SJCRH30 (cell line): Measurements from ENCODE around the gene MMP28. TPM values are rescaled to one million over a fixed set of nuclear protein-coding genes. Genes with fewer than 3 reads are reported as not detected.

Experiments used
- DNase-seq, 2 experiments: peaks; one replicate each; pipeline ENCODE4 v3.0.0-alpha.2; 2015 to 2020
- H3K27ac ChIP-seq: fragments of 250-450 bp; sonication (Bioruptor Pico); 2 replicates; pipeline ENCODE4 v1.5.1; 2020; ENCODE audit warnings: mild to moderate bottlenecking, moderate library complexity
- H3K27me3 ChIP-seq: fragments of 250-450 bp; sonication (Bioruptor Pico); 2 replicates; pipeline ENCODE4 v1.5.1; 2020; ENCODE audit warnings: mild to moderate bottlenecking, moderate library complexity
- H3K36me3 ChIP-seq: fragments of 250-450 bp; sonication (Bioruptor Pico); 2 replicates; pipeline ENCODE4 v1.5.1; 2020; ENCODE audit warnings: mild to moderate bottlenecking, moderate library complexity
- H3K4me1 ChIP-seq: fragments of 250-450 bp; sonication (Bioruptor Pico); 2 replicates; pipeline ENCODE4 v1.5.1; 2020; ENCODE audit warnings: mild to moderate bottlenecking, moderate library complexity
- H3K4me3 ChIP-seq: fragments of 250-450 bp; sonication (Bioruptor Pico); 2 replicates; pipeline ENCODE4 v1.5.1; 2020; ENCODE audit warnings: mild to moderate bottlenecking, moderate library complexity
- H3K9me3 ChIP-seq: fragments of 250-450 bp; sonication (Bioruptor Pico); replicated peaks from 2 replicates; pipeline ENCODE4 v1.5.1; 2020; ENCODE audit warnings: mild to moderate bottlenecking, moderate library complexity
- total RNA-seq: library from RNA; depleted of rRNA; stranded (reverse); fragments of >200 nt; shearing (Covaris generic); gene quantifications from 2 replicates; pipeline ENCODE4 v1.2.3, GENCODE V29; 2014; rRNA removed

The MMP28 gene
- total RNA-seq = not detected in 2 replicates

GRCh38 chr17:35795007-35795870 is at the start of gene MMP28:
MMP28 (minus strand) TSS chr17:35795641; CDS start chr17:35795377, 264 bp downstream.
- Histone ChIP-seq H3K36me3 (no peaks in the 10 kb centered on the region), H3K27me3 (peaks cover 49% of the 10 kb centered on the region), H3K27ac (no peak within 1 kb of the TSS), H3K4me3 (peak within 1 kb of the TSS; percentile 44), H3K9me3 (no peaks in the 10 kb centered on the region), H3K4me1 (no peaks in the 10 kb centered on the region)
- DNase-seq = no peak

GRCh38 chr17:35844547-35844946 is 49.1 kb upstream of the MMP28 start:
- Histone ChIP-seq H3K36me3 (peaks cover 95% of the 10 kb centered on the region), H3K27me3 (no peaks in the 10 kb centered on the region), H3K27ac (no peak overlapping the region), H3K4me1 (no peaks in the 10 kb centered on the region), H3K9me3 (no peaks in the 10 kb centered on the region), H3K4me3 (no peak overlapping the region)
- no peak for DNase-seq

- H3K9me3 ChIP-seq = no peaks in the 10 kb centered on the region
- DNase-seq = no peak
- no peak overlapping the region for H3K4me3 ChIP-seq
- H3K36me3 ChIP-seq = peaks cover 94% of the 10 kb centered on the region
- H3K27me3 ChIP-seq = no peaks in the 10 kb centered on the region
- H3K4me1 ChIP-seq = no peaks in the 10 kb centered on the region
- H3K27ac ChIP-seq = no peak overlapping the region
These were observed 48.3 kb upstream of the MMP28 start for GRCh38 chr17:35843698-35844097.

GRCh38 chr17:35842239-35842638 is 46.8 kb upstream of the MMP28 start:
- DNase-seq = no peak
- H3K36me3 ChIP-seq = peaks cover 94% of the 10 kb centered on the region
- no peak overlapping the region for H3K27ac ChIP-seq
- no peaks in the 10 kb centered on the region for H3K4me1 ChIP-seq
- no peaks in the 10 kb centered on the region for H3K27me3 ChIP-seq
- no peak overlapping the region for H3K4me3 ChIP-seq
- no peaks in the 10 kb centered on the region for H3K9me3 ChIP-seq

GRCh38 chr17:35841505-35841904 is 46.1 kb upstream of the MMP28 start:
- Histone ChIP-seq H3K27me3 (no peaks in the 10 kb centered on the region), H3K27ac (no peak overlapping the region), H3K9me3 (no peaks in the 10 kb centered on the region), H3K4me1 (no peaks in the 10 kb centered on the region), H3K36me3 (peaks cover 95% of the 10 kb centered on the region), H3K4me3 (no peak overlapping the region)
- no peak for DNase-seq

- H3K36me3 ChIP-seq = peaks cover 95% of the 10 kb centered on the region
- H3K4me1 ChIP-seq = no peaks in the 10 kb centered on the region
- H3K9me3 ChIP-seq = no peaks in the 10 kb centered on the region
- DNase-seq = no peak
- no peaks in the 10 kb centered on the region for H3K27me3 ChIP-seq
- H3K27ac ChIP-seq = no peak overlapping the region
- no peak overlapping the region for H3K4me3 ChIP-seq
These were observed 45.7 kb upstream of the MMP28 start for GRCh38 chr17:35841101-35841500.

- no peak overlapping the region for H3K27ac ChIP-seq
- no peak overlapping the region for H3K4me3 ChIP-seq
- no peaks in the 10 kb centered on the region for H3K4me1 ChIP-seq
- peaks cover 81% of the 10 kb centered on the region for H3K36me3 ChIP-seq
- H3K27me3 ChIP-seq = no peaks in the 10 kb centered on the region
- no peak for DNase-seq
- H3K9me3 ChIP-seq = no peaks in the 10 kb centered on the region
These were observed 29.8 kb upstream of the MMP28 start for GRCh38 chr17:35825206-35825605.

- Histone ChIP-seq H3K27ac (no peak overlapping the region), H3K4me3 (no peak overlapping the region), H3K9me3 (no peaks in the 10 kb centered on the region), H3K27me3 (no peaks in the 10 kb centered on the region), H3K36me3 (peaks cover 84% of the 10 kb centered on the region), H3K4me1 (no peaks in the 10 kb centered on the region)
- no peak for DNase-seq
These were observed 25.9 kb upstream of the MMP28 start for GRCh38 chr17:35821308-35821707.

GRCh38 chr17:35819455-35819854 is 24.0 kb upstream of the MMP28 start:
- no peak overlapping the region for H3K27ac ChIP-seq
- peaks cover 78% of the 10 kb centered on the region for H3K36me3 ChIP-seq
- H3K4me3 ChIP-seq = no peak overlapping the region
- no peaks in the 10 kb centered on the region for H3K4me1 ChIP-seq
- H3K27me3 ChIP-seq = no peaks in the 10 kb centered on the region
- H3K9me3 ChIP-seq = no peaks in the 10 kb centered on the region
- DNase-seq = no peak

- no peak for DNase-seq
- Histone ChIP-seq H3K27me3 (no peaks in the 10 kb centered on the region), H3K27ac (no peak overlapping the region), H3K4me1 (no peaks in the 10 kb centered on the region), H3K36me3 (peaks cover 65% of the 10 kb centered on the region), H3K9me3 (no peaks in the 10 kb centered on the region), H3K4me3 (no peak overlapping the region)
These were observed 21.8 kb upstream of the MMP28 start for GRCh38 chr17:35817196-35817595.

- Histone ChIP-seq H3K27ac (no peak overlapping the region), H3K36me3 (peaks cover 69% of the 10 kb centered on the region), H3K9me3 (no peaks in the 10 kb centered on the region), H3K27me3 (no peaks in the 10 kb centered on the region), H3K4me1 (0 out of 2 replicates have a peak, but pooled peaks cover under 1% of the 10 kb centered on the region), H3K4me3 (no peak overlapping the region)
- no peak for DNase-seq
These were observed 21.3 kb upstream of the MMP28 start for GRCh38 chr17:35816723-35817122.

- Histone ChIP-seq H3K4me3 (no peak overlapping the region), H3K27ac (no peak overlapping the region), H3K36me3 (peaks cover 38% of the 10 kb centered on the region), H3K4me1 (peaks cover 8% of the 10 kb centered on the region; the same call in 1 of the 2 replicates), H3K27me3 (no peaks in the 10 kb centered on the region), H3K9me3 (no peaks in the 10 kb centered on the region)
- DNase-seq = no peak
These were observed 17.0 kb upstream of the MMP28 start for GRCh38 chr17:35812456-35812855.

GRCh38 chr17:35811759-35812158 is 16.3 kb upstream of the MMP28 start:
- DNase-seq = no peak
- no peak overlapping the region for H3K4me3 ChIP-seq
- no peaks in the 10 kb centered on the region for H3K9me3 ChIP-seq
- H3K4me1 ChIP-seq = peaks cover 8% of the 10 kb centered on the region; the same call in 1 of the 2 replicates
- no peaks in the 10 kb centered on the region for H3K27me3 ChIP-seq
- peaks cover 34% of the 10 kb centered on the region for H3K36me3 ChIP-seq
- no peak overlapping the region for H3K27ac ChIP-seq

GRCh38 chr17:35809855-35810461 is 14.5 kb upstream of the MMP28 start:
- peak overlapping the region; percentile 94 for H3K27ac ChIP-seq

More at GRCh38 chr17:35809855-35810461, 14.5 kb upstream of the MMP28 start:
- peak overlapping the region; percentile 99 for H3K4me3 ChIP-seq
- H3K36me3 ChIP-seq = peaks cover 22% of the 10 kb centered on the region
- no peaks in the 10 kb centered on the region for H3K9me3 ChIP-seq
- no peaks in the 10 kb centered on the region for H3K27me3 ChIP-seq
- H3K4me1 ChIP-seq = peaks cover 8% of the 10 kb centered on the region; the same call in 1 of the 2 replicates
- DNase-seq = no peak
